CD14-positive monocyte (primary cell): ENCODE data around the gene KRT25. TPM values are rescaled to one million over a fixed set of nuclear protein-coding genes. Genes with fewer than 3 reads are reported as not detected.

Experiments
- DNase-seq, 3 donors: peaks; one replicate each; pipeline ENCODE4 v3.0.0-alpha.2; 2011 to 2022
- H2AFZ ChIP-seq: 2 replicates; pipeline ENCODE4 v1.6.0; 2012; ENCODE audit warnings: mild to moderate bottlenecking, low read depth, low read length, inconsistent platforms; ENCODE audit not compliant: insufficient read depth, poor library complexity, severe bottlenecking
- H3K27ac ChIP-seq, 2 donors: 1 replicate in 1 of 2; 2 replicates in 1 of 2; pipeline ENCODE4 v1.5.1; 2012 to 2013; ENCODE audit warnings: low read length in 2 of 2, control low read depth in 1 of 2, inconsistent platforms in 1 of 2, low read depth in 1 of 2, mild to moderate bottlenecking in 1 of 2
- H3K27me3 ChIP-seq, 2 donors: one replicate each; pipeline versions ENCODE4 v1.6.0 to v1.6.1; 2011 to 2013; ENCODE audit warnings: low read length in 2 of 2; ENCODE audit not compliant: control insufficient read depth in 2 of 2, insufficient read depth in 2 of 2
- H3K36me3 ChIP-seq, 2 donors: replicated peaks in 1 of 2; 1 replicate in 1 of 2; 2 replicates in 1 of 2; pipeline versions ENCODE4 v1.5.1 to v1.6.1; 2012 to 2013; ENCODE audit warnings: low read length in 2 of 2, control low read depth in 1 of 2, inconsistent platforms in 1 of 2, mild to moderate bottlenecking in 1 of 2; ENCODE audit not compliant: insufficient read depth in 2 of 2, control insufficient read depth in 1 of 2
- H3K4me1 ChIP-seq, 2 donors: 1 replicate in 1 of 2; 2 replicates in 1 of 2; pipeline versions ENCODE4 v1.5.1 to v1.6.1; 2012 to 2013; ENCODE audit warnings: low read length in 2 of 2, control low read depth in 1 of 2, inconsistent platforms in 1 of 2, mild to moderate bottlenecking in 1 of 2, moderate library complexity in 1 of 2; ENCODE audit not compliant: insufficient read depth in 2 of 2, control insufficient read depth in 1 of 2
- H3K4me2 ChIP-seq: replicated peaks from 2 replicates; pipeline ENCODE3; 2012; ENCODE audit warnings: low read length, moderate library complexity, mild to moderate bottlenecking; ENCODE audit not compliant: poor library complexity, severe bottlenecking; ENCODE audit errors: extremely low read depth
- H3K4me3 ChIP-seq, 3 experiments: fragments of 200-600 bp in 1 of 3; sonication (generic) in 1 of 3; replicated peaks in 1 of 3; 1 replicate in 2 of 3; 2 replicates in 1 of 3; pipeline ENCODE4 v1.5.1; 2011 to 2013; ENCODE audit warnings: low read length in 3 of 3, mild to moderate bottlenecking in 3 of 3, control low read depth in 2 of 3, low read depth in 2 of 3, inconsistent platforms in 1 of 3, moderate library complexity in 1 of 3
- H3K79me2 ChIP-seq: 2 replicates; pipeline ENCODE4 v1.6.0; 2012; ENCODE audit warnings: mild to moderate bottlenecking, control low read depth, inconsistent platforms, low read length, moderate library complexity; ENCODE audit not compliant: insufficient read depth
- H3K9ac ChIP-seq: 2 replicates; pipeline ENCODE4 v1.6.0; 2017; ENCODE audit warnings: low read length, mild to moderate bottlenecking; ENCODE audit not compliant: insufficient read depth, poor library complexity, severe bottlenecking
- H3K9me3 ChIP-seq, 2 donors: replicated peaks in 1 of 2; 1 replicate in 1 of 2; 2 replicates in 1 of 2; pipeline versions ENCODE4 v1.5.1 to v1.6.1; 2012 to 2013; ENCODE audit warnings: low read length in 2 of 2, control low read depth in 1 of 2; ENCODE audit not compliant: control insufficient read depth in 1 of 2, insufficient read depth in 1 of 2
- H4K20me1 ChIP-seq: 2 replicates; pipeline ENCODE4 v1.6.0; 2012; ENCODE audit warnings: mild to moderate bottlenecking, low read length, control low read depth, moderate library complexity; ENCODE audit not compliant: insufficient read depth
- H3K27ac Mint-ChIP-seq, 7 donors: one replicate each; pipeline ENCODE4 v1.8.0; 2020; ENCODE audit warnings: mild to moderate bottlenecking in 7 of 7, mixed read lengths in 7 of 7, moderate library complexity in 6 of 7, inconsistent platforms in 2 of 7
- H3K27me3 Mint-ChIP-seq, 3 donors: one replicate each; pipeline ENCODE4 v1.8.0; 2021 to 2022; ENCODE audit warnings: low read depth in 3 of 3, mild to moderate bottlenecking in 3 of 3, mixed read lengths in 3 of 3, moderate library complexity in 3 of 3, inconsistent platforms in 1 of 3
- H3K36me3 Mint-ChIP-seq, 2 donors: one replicate each; pipeline ENCODE4 v1.8.0; 2020; ENCODE audit warnings: mixed read lengths in 2 of 2, inconsistent platforms in 1 of 2, mild to moderate bottlenecking in 1 of 2
- H3K4me1 Mint-ChIP-seq: one replicate; pipeline ENCODE4 v1.8.0; 2020; ENCODE audit warnings: mild to moderate bottlenecking, mixed read lengths
- H3K4me3 Mint-ChIP-seq, 2 donors: one replicate each; pipeline ENCODE4 v1.8.0; 2020; ENCODE audit warnings: mild to moderate bottlenecking in 2 of 2, mixed read lengths in 2 of 2, moderate library complexity in 1 of 2
- H3K9me3 Mint-ChIP-seq, 7 donors: one replicate each; pipeline ENCODE4 v1.8.0; 2020 to 2022; ENCODE audit warnings: mixed read lengths in 7 of 7, mild to moderate bottlenecking in 6 of 7, moderate library complexity in 6 of 7, inconsistent platforms in 2 of 7
- CTCF ChIP-seq: fragments of 200-600 bp; IDR thresholded peaks from one replicate; pipeline ENCODE4 v1.8.0; 2022; ENCODE audit warnings: antibody characterized with exemption, mild to moderate bottlenecking
- WGBS: methylation state at CpG from one replicate; pipeline ENCODE4 v1.1.5; 2013; ENCODE audit warnings: missing lambda C conversion rate; ENCODE audit not compliant: insufficient coverage; 5-methylcytosine and 5-hydroxymethylcytosine counted together
- intact Hi-C, 2 donors: fragments of 100-400 bp; cut with micrococcal nuclease; formaldehyde crosslinking; loops; one replicate each; pipeline versions ENCODE4 v1.15.0 to v1.15.1; 2023
- polyA plus RNA-seq, 3 donors: library from polyadenylated mRNA; depleted of rRNA in 1 of 3; unstranded in 2 of 3; stranded (reverse) in 1 of 3; fragments of 300-500 nt in 2 of 3; fragments of >200 nt in 1 of 3; fragmentation: Illumina TruSeq in 2 of 3; gene quantifications; 1 replicate in 2 of 3; 2 replicates in 1 of 3; pipeline ENCODE4 v1.2.3, GENCODE V29; 2012 to 2021

Gene KRT25
- polyA plus RNA-seq, 3 donors, result not detected

DNA sequence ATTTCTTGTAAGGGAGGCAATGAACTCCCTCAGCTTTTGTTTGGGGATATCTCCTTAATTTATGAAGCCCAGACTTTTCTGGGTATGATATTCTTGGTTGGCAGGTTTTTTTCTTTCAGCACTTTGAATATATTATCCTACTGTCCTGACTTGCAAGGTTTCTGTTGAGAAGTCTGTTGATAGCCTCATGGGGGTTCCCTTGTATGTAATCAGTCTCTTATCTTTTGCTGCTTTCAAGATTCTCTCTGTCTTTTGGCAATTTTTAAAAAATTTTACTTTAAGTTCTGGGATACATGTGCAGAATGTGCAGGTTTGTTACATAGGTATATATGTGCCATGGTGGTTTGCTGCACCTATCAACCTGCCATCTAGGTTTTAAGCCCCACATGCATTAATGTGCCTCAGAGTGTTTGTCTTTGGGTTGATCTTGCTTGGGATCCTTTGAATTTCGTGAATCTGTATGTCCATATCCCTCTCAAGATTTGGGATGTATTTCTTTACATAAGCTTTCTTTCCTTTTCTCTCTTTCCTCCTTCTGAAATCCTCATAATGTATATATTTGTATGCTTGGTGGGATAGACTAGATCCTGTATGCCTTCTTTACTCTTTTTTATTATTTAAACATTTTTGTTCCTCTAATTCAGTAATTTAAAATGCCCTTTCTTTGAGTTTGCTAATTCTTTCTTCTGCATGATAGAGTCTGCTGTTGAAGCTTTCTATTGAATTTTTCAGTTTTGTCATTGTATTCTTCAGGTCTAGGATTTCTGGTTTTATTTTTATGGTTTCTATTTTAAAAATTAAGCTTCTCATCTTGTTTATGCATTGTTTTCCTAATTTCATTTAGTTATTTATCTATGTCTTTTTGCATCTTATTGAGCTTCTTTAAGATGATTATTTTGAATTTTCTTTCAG lies 5.2 kb upstream of the KRT25 start:
- Mint-ChIP-seq H3K27me3 (peaks cover 7 to 22% (median 9%) of the 10 kb centered on the region in 3 donors), H3K36me3 (no peaks in the 10 kb centered on the region), H3K4me3 (no peak overlapping the region), H3K9me3 (peaks cover 40 to 67% (median 56%) of the 10 kb centered on the region in 7 donors), H3K4me1 (no peaks in the 10 kb centered on the region), H3K27ac (no peak overlapping the region)
- no peaks in the 10 kb centered on the region for H3K4me1 ChIP-seq
- no peak for TF ChIP-seq CTCF
- no peak for DNase-seq
- no peaks in the 10 kb centered on the region for H3K36me3 ChIP-seq
- no peaks in the 10 kb centered on the region for H3K27me3 ChIP-seq
- no peak overlapping the region for H3K27ac ChIP-seq
- H3K79me2 ChIP-seq, result no peaks in the 10 kb centered on the region
- no peak overlapping the region for H2AFZ ChIP-seq
- intact Hi-C loops, result no loop called here
- WGBS, result no CpG with 5 or more reads among the region's 1 CpG
- peaks cover 21 to 56% of the 10 kb centered on the region in 2 donors for H3K9me3 ChIP-seq
- no peak overlapping the region for H3K4me2 ChIP-seq
- H3K9ac ChIP-seq, result no peak overlapping the region
- H4K20me1 ChIP-seq, result no peaks in the 10 kb centered on the region
- no peak overlapping the region for H3K4me3 ChIP-seq

DNA sequence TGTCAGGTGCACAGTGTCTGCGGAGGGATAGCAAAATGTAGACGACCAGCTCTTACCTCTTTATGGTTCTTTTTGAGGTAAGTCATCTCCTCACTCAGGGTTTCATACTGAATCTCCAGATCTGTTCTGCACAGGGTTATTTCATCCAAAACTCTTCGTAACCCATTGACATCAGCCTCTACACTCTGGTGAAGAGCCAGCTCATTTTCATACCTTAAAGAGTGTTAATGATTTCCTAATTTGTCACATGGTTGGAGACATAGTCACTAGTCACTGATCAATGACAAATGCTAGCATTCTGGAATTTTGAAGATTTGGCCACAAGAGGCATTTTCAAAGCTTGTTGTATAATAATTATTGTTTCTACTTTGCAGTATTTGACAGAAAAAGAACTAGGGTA lies 1.3 kb downstream of the KRT25 start:
- Histone ChIP-seq H3K4me1 (no peaks in the 10 kb centered on the region), H3K4me2 (no peak overlapping the region), H3K4me3 (no peak overlapping the region), H3K79me2 (no peaks in the 10 kb centered on the region), H4K20me1 (no peaks in the 10 kb centered on the region), H3K36me3 (no peaks in the 10 kb centered on the region), H3K9ac (no peak overlapping the region), H3K27me3 (peaks cover 0 to 7% of the 10 kb centered on the region in 2 donors), H2AFZ (no peak overlapping the region), H3K27ac (no peak overlapping the region), H3K9me3 (peaks cover 0 to 1% of the 10 kb centered on the region in 2 donors)
- H3K4me1 Mint-ChIP-seq, result no peaks in the 10 kb centered on the region
- no peaks in the 10 kb centered on the region for H3K36me3 Mint-ChIP-seq
- intact Hi-C loops, result no loop called here
- H3K27me3 Mint-ChIP-seq, result peaks cover 7 to 30% (median 21%) of the 10 kb centered on the region in 3 donors
- no peak overlapping the region for H3K4me3 Mint-ChIP-seq
- DNase-seq, result no peak
- H3K27ac Mint-ChIP-seq, result no peak overlapping the region
- TF ChIP-seq CTCF, result no peak
- peaks cover 4 to 13% (median 8%) of the 10 kb centered on the region in 7 donors for H3K9me3 Mint-ChIP-seq
- no CpG with 5 or more reads among the region's 3 CpGs for WGBS
